Measurements from ENCODE around the gene PLXDC2. TPM values are rescaled to one million over a fixed set of nuclear protein-coding genes. Genes with fewer than 3 reads are reported as not detected.

Gene PLXDC2
- polyA plus RNA-seq, 1 of the 3 experiments (the other 2 are of a cell fraction): 2.5 TPM

DNA sequence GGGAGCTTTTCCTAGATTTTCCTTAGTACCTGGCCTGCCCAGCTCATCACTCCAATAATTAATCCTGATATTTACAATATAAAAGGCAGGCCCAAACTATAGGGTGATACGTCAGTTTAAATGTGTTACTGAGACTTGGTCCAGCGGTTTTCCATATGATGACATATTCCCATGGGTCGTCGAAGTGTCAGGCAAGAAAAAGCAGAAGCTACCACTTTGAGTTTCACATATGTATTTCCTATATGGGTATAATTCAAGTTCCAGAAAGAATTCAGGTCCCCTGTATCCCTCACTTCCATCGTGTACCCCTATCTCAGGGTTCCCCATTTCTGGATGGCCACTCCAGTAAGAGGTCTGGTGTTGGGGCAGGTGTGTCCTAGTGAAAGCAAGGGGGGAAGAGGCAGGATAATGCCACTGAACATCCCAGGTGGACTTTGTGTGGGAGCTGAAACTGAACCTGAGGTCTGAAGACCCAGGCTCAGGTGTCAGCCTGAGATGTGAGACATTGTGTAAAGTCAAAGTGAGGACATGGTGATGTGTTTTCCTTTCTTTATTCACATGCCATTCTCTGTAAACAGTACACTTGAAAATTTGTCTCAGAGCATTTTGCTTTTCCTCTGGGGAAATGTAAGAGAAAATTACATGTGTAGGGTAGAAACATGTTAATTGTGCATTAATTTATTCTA is 167.8 kb downstream of the PLXDC2 start:
- H2AFZ ChIP-seq (ENCODE audit: low read depth): no peak overlapping the region
- H4K20me1 ChIP-seq (ENCODE audit: insufficient read depth): no peaks in the 10 kb centered on the region
- H3K27me3 ChIP-seq (ENCODE audit: insufficient read depth): no peaks in the 10 kb centered on the region
- H3K4me2 ChIP-seq: no peak overlapping the region
- H3K9me2 ChIP-seq: no peaks in the 10 kb centered on the region
- no peaks in the 10 kb centered on the region for H3F3A ChIP-seq (replicated peaks; ENCODE audit: insufficient read depth)
- ChIA-PET POLR2A (no interaction called here), CTCF (interaction anchor here (1.3 kb wide), 1 partner anchor 9 kb away, joined by 3 read pairs; no protein-coding TSS in a partner anchor)
- 69% methylated on average over 5 of the region's 5 CpGs for WGBS (ENCODE audit: low lambda C conversion rate)
- TF ChIP-seq SIN3A (IDR thresholded peaks at IDR 0.05; ENCODE audit: borderline replicate concordance, low read depth, low read length): no peak
- TF ChIP-seq MEF2A (IDR thresholded peaks at IDR 0.05; ENCODE audit: borderline replicate concordance, low read depth): no peak
- no peak for TF ChIP-seq USF2 (IDR thresholded peaks at IDR 0.05; ENCODE audit: borderline replicate concordance, low read depth, low read length)
- TF ChIP-seq ZBTB33 (IDR thresholded peaks at IDR 0.05; ENCODE audit: borderline replicate concordance, low read depth): no peak
- no peak for TF ChIP-seq FOXM1 (IDR thresholded peaks at IDR 0.05; ENCODE audit: low read depth)
- TF ChIP-seq, protein P1, sequence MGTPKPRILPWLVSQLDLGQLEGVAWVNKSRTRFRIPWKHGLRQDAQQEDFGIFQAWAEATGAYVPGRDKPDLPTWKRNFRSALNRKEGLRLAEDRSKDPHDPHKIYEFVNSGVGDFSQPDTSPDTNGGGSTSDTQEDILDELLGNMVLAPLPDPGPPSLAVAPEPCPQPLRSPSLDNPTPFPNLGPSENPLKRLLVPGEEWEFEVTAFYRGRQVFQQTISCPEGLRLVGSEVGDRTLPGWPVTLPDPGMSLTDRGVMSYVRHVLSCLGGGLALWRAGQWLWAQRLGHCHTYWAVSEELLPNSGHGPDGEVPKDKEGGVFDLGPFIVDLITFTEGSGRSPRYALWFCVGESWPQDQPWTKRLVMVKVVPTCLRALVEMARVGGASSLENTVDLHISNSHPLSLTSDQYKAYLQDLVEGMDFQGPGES (IDR thresholded peaks at IDR 0.05; ENCODE audit: low read depth, low read length): no peak
- TF ChIP-seq NFIC (IDR thresholded peaks at IDR 0.05; ENCODE audit: borderline replicate concordance): no peak
- TF ChIP-seq JUND (IDR thresholded peaks at IDR 0.05): no peak
- no peak for TF ChIP-seq GATA2 (CRISPR knock-in tag; IDR thresholded peaks at IDR 0.05)
- no peak for TF ChIP-seq NRF1 (IDR thresholded peaks at IDR 0.05; ENCODE audit: low read depth, low read length)
- no peak for TF ChIP-seq RXRA (IDR thresholded peaks at IDR 0.05; ENCODE audit: borderline replicate concordance, low read depth)
- TF ChIP-seq, protein P2, sequence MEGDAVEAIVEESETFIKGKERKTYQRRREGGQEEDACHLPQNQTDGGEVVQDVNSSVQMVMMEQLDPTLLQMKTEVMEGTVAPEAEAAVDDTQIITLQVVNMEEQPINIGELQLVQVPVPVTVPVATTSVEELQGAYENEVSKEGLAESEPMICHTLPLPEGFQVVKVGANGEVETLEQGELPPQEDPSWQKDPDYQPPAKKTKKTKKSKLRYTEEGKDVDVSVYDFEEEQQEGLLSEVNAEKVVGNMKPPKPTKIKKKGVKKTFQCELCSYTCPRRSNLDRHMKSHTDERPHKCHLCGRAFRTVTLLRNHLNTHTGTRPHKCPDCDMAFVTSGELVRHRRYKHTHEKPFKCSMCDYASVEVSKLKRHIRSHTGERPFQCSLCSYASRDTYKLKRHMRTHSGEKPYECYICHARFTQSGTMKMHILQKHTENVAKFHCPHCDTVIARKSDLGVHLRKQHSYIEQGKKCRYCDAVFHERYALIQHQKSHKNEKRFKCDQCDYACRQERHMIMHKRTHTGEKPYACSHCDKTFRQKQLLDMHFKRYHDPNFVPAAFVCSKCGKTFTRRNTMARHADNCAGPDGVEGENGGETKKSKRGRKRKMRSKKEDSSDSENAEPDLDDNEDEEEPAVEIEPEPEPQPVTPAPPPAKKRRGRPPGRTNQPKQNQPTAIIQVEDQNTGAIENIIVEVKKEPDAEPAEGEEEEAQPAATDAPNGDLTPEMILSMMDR (IDR thresholded peaks at IDR 0.05): no peak
- TF ChIP-seq TAF1 (IDR thresholded peaks at IDR 0.05; ENCODE audit: borderline replicate concordance, low read depth, low read length): no peak
- DNase-seq: no peak
- H3K27ac ChIP-seq (ENCODE audit: low read depth in 2 of 2, low read length in 1 of 2): no peak overlapping the region
- no peak overlapping the region for H3K9ac ChIP-seq
- no peaks in the 10 kb centered on the region for H3K79me2 ChIP-seq (ENCODE audit: insufficient read depth)
- H3K9me3 ChIP-seq: no peaks in the 10 kb centered on the region
- no peaks in the 10 kb centered on the region; a peak in 1 of 4 replicates for H3K4me1 ChIP-seq (ENCODE audit: control insufficient read depth in 1 of 2, insufficient read depth in 2 of 2, low read depth in 1 of 2, low read length in 1 of 2)
- H3K36me3 ChIP-seq (replicated peaks in 1 of 2; ENCODE audit: control insufficient read depth in 1 of 2, insufficient read depth in 2 of 2, low read length in 1 of 2): no peaks in the 10 kb centered on the region
- H3K4me3 ChIP-seq (ENCODE audit: low read depth in 2 of 2, low read length in 1 of 2): no peak overlapping the region

All from SK-N-SH (cell line).